Mesendoderm (in vitro differentiated cells): Measurements from ENCODE around the gene CDK14.
A peak's percentile ranks its signal among the peaks of the same experiment; 100 is the strongest.

Experiments used
- DNase-seq: peaks from one replicate; pipeline ENCODE4 v3.0.0; 2013
- H2AK5ac ChIP-seq: 2 replicates; pipeline ENCODE4 v1.6.1; 2013; ENCODE audit warnings: low read length, inconsistent platforms
- H2BK120ac ChIP-seq: 2 replicates; pipeline ENCODE4 v1.6.1; 2013; ENCODE audit warnings: low read depth, mild to moderate bottlenecking, low read length, moderate library complexity, mixed read lengths
- H2BK15ac ChIP-seq: replicated peaks from 2 replicates; pipeline ENCODE4 v1.6.1; 2013; ENCODE audit warnings: low read depth, mild to moderate bottlenecking, moderate library complexity
- H2BK5ac ChIP-seq: 2 replicates; pipeline ENCODE4 v1.6.1; 2013; ENCODE audit warnings: low read length, inconsistent platforms
- H3K18ac ChIP-seq: 2 replicates; pipeline ENCODE4 v1.6.1; 2013; ENCODE audit warnings: mild to moderate bottlenecking, low read length, mixed read lengths
- H3K23ac ChIP-seq: one replicate; pipeline ENCODE4 v1.6.1; 2013; ENCODE audit warnings: low read length
- H3K27ac ChIP-seq: 2 replicates; pipeline ENCODE4 v1.5.1; 2013; ENCODE audit warnings: low read depth, mild to moderate bottlenecking, inconsistent platforms, low read length, moderate library complexity
- H3K27me3 ChIP-seq: 2 replicates; pipeline ENCODE4 v1.6.1; 2013; ENCODE audit warnings: low read length, control low read depth, mild to moderate bottlenecking, inconsistent platforms; ENCODE audit not compliant: insufficient read depth, poor library complexity
- H3K36me3 ChIP-seq: 2 replicates; pipeline ENCODE4 v1.6.1; 2013; ENCODE audit warnings: low read length, inconsistent platforms; ENCODE audit not compliant: control insufficient read depth, insufficient read depth
- H3K4ac ChIP-seq: one replicate; pipeline ENCODE4 v1.6.1; 2013; ENCODE audit warnings: low read depth, mild to moderate bottlenecking, low read length, moderate library complexity
- H3K4me1 ChIP-seq: 2 replicates; pipeline ENCODE4 v1.6.1; 2013; ENCODE audit warnings: low read depth, low read length, inconsistent platforms; ENCODE audit not compliant: control insufficient read depth
- H3K4me2 ChIP-seq: 2 replicates; pipeline ENCODE4 v1.6.1; 2013; ENCODE audit warnings: low read length
- H3K4me3 ChIP-seq: 2 replicates; pipeline ENCODE4 v1.5.1; 2013; ENCODE audit warnings: mild to moderate bottlenecking, low read length
- H3K56ac ChIP-seq: one replicate; pipeline ENCODE4 v1.6.1; 2013; ENCODE audit warnings: low read length
- H3K79me1 ChIP-seq: 2 replicates; pipeline ENCODE4 v1.6.1; 2013; ENCODE audit warnings: low read length, inconsistent platforms
- H3K79me2 ChIP-seq: 2 replicates; pipeline ENCODE4 v1.6.1; 2013; ENCODE audit warnings: mild to moderate bottlenecking, low read length; ENCODE audit not compliant: control insufficient read depth, insufficient read depth
- H3K9ac ChIP-seq: 2 replicates; pipeline ENCODE4 v1.6.1; 2013; ENCODE audit warnings: low read length, inconsistent platforms
- H4K5ac ChIP-seq: one replicate; pipeline ENCODE4 v1.6.1; 2013; ENCODE audit warnings: low read length
- H4K8ac ChIP-seq: one replicate; pipeline ENCODE4 v1.6.1; 2013; ENCODE audit warnings: low read depth, mild to moderate bottlenecking, control low read depth, low read length, moderate library complexity
- WGBS: extraction: QIAGEN DNeasy Blood & Tissue Kit; methylation state at CpG from one replicate; pipeline ENCODE4 v1.1.7; 2013; ENCODE audit warnings: low lambda C conversion rate, missing lambda C conversion rate; ENCODE audit not compliant: insufficient coverage; ENCODE audit errors: extremely low coverage; 5-methylcytosine and 5-hydroxymethylcytosine counted together

CDK14 gene

DNA sequence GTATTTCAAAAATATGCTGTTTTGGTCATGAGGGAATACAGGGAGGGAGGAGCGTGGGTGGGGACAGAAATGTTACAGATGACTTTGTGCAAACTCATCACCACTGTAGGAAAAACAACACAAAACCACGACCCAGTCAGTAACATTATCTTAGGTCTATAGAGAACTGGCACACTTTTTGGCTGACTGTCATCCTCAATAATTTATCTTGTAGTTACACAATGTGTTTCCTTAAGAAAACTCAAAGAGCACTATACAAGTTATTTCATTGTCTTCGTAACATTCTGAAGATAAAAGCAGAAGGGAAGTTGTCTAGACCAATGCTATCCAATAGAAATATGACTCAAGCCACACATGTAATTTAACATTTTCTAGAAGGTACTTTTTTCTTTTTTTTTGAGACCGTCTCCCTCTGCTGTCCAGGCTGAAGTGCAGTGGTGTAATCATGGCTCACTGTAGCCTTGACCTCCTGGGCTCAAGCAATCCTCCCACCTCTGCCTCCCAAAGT lies 16.9 kb upstream of the CDK14 start:
- Histone ChIP-seq H3K4me2 (no peak overlapping the region), H2BK15ac (no peak overlapping the region), H3K4me1 (peaks cover 3% of the 10 kb centered on the region), H3K27me3 (no peaks in the 10 kb centered on the region), H3K9ac (no peak overlapping the region), H3K4ac (peak overlapping the region; percentile 9), H3K27ac (no peak overlapping the region), H3K36me3 (no peaks in the 10 kb centered on the region), H4K8ac (no peak overlapping the region), H3K18ac (no peak overlapping the region), H2BK5ac (no peak overlapping the region), H4K5ac (no peak overlapping the region), H3K23ac (no peak overlapping the region), H2AK5ac (no peak overlapping the region), H3K4me3 (no peak overlapping the region), H3K56ac (no peak overlapping the region), H3K79me1 (no peaks in the 10 kb centered on the region), H2BK120ac (no peak overlapping the region), H3K79me2 (no peaks in the 10 kb centered on the region)
- DNase-seq, result peak; percentile 25
- no CpG with 5 or more reads among the region's 4 CpGs for WGBS

DNA sequence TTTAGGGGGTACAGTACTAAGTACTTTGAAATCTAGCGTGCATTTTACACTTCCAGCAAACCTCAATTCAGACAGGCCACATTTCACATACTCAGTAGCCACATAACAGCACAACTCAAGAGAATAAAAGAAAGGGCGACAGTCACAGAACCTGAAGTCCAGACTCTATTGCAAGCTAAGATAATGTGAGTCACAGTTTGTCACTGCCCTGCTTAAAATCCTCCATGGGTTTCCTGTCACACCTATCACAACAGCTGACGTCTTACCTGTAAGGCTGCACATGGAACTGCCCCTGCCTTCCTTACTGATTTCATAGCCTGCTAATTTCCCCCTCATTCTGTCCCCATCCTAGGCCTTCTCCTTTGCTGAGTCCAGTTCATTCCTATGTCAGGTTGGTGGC lies 16.1 kb upstream of the CDK14 start:
- H3K56ac ChIP-seq, result no peak overlapping the region
- no peak overlapping the region for H2BK120ac ChIP-seq
- H3K23ac ChIP-seq, result no peak overlapping the region
- H3K4me2 ChIP-seq, result no peak overlapping the region
- H3K79me1 ChIP-seq, result no peaks in the 10 kb centered on the region
- no peaks in the 10 kb centered on the region for H3K27me3 ChIP-seq
- no peak overlapping the region for H2BK5ac ChIP-seq
- no peak overlapping the region for H4K8ac ChIP-seq
- H3K4ac ChIP-seq, result no peak overlapping the region
- DNase-seq, result peak; percentile 10
- no peak overlapping the region for H2BK15ac ChIP-seq
- no peaks in the 10 kb centered on the region for H3K4me1 ChIP-seq
- no peak overlapping the region for H4K5ac ChIP-seq
- no peak overlapping the region for H3K27ac ChIP-seq
- H3K4me3 ChIP-seq, result no peak overlapping the region
- no peak overlapping the region for H2AK5ac ChIP-seq
- no CpG with 5 or more reads among the region's 3 CpGs for WGBS
- H3K36me3 ChIP-seq, result no peaks in the 10 kb centered on the region
- H3K79me2 ChIP-seq, result no peaks in the 10 kb centered on the region
- H3K18ac ChIP-seq, result no peak overlapping the region
- no peak overlapping the region for H3K9ac ChIP-seq

DNA sequence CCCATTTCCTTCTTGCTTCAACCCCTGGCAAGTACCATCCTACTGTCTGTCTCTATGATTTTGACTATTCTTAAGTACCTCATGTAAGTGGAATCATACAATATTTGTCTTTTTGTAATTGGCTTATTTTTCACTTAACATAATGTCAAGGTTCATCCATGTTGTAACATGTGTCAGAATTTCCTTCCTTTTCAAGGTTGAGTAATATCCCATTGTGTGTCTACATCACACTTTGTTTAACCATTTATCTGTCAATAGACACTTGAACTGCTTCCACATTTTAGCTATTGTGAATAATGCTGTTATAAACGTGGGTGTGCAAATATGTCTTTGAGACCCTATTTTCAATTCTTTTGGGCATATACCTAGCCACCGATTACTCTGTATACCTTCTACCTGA lies 14.0 kb upstream of the CDK14 start:
- Histone ChIP-seq H2BK120ac (no peak overlapping the region), H3K9ac (no peak overlapping the region), H2BK5ac (no peak overlapping the region), H3K4me1 (no peaks in the 10 kb centered on the region), H2BK15ac (no peak overlapping the region), H2AK5ac (no peak overlapping the region), H3K27me3 (no peaks in the 10 kb centered on the region), H3K23ac (no peak overlapping the region), H3K56ac (no peak overlapping the region), H3K4me3 (no peak overlapping the region), H3K79me2 (no peaks in the 10 kb centered on the region), H3K36me3 (no peaks in the 10 kb centered on the region), H4K5ac (no peak overlapping the region), H3K4ac (no peak overlapping the region), H3K4me2 (no peak overlapping the region), H3K27ac (no peak overlapping the region), H3K18ac (no peak overlapping the region), H3K79me1 (no peaks in the 10 kb centered on the region), H4K8ac (no peak overlapping the region)
- no peak for DNase-seq
- WGBS, result no CpG with 5 or more reads among the region's 2 CpGs

DNA sequence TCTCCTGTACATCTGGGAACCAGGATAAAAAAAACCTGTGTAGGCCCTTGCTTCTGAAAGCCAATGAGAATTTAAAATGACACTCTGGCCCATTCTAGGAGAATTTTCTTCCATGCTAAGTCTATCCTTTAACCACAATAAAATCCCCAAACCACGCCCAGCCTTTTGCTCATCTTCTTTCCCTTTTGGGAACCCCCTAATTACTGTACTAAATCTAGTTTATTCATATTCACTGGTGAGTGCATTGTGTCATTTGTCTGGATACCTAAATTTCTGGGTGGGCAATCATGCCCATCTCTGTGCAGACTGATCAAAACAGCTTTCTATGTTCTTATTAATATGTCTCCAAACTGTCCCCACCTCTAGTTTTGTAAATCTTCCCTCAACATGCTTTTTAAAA lies 11.7 kb upstream of the CDK14 start:
- no peak overlapping the region for H2BK120ac ChIP-seq
- H3K4ac ChIP-seq, result no peak overlapping the region
- no peak overlapping the region for H2AK5ac ChIP-seq
- no peak overlapping the region for H3K27ac ChIP-seq
- no peak overlapping the region for H3K18ac ChIP-seq
- no peak overlapping the region for H3K9ac ChIP-seq
- no peak overlapping the region for H3K23ac ChIP-seq
- H3K36me3 ChIP-seq, result no peaks in the 10 kb centered on the region
- no peaks in the 10 kb centered on the region for H3K79me1 ChIP-seq
- no peak overlapping the region for H3K4me3 ChIP-seq
- no peak for DNase-seq
- H3K4me2 ChIP-seq, result no peak overlapping the region
- no peaks in the 10 kb centered on the region for H3K27me3 ChIP-seq
- no peak overlapping the region for H4K8ac ChIP-seq
- no peak overlapping the region for H4K5ac ChIP-seq
- no peaks in the 10 kb centered on the region for H3K79me2 ChIP-seq
- no peak overlapping the region for H2BK5ac ChIP-seq
- no peaks in the 10 kb centered on the region for H3K4me1 ChIP-seq
- H2BK15ac ChIP-seq, result no peak overlapping the region
- no peak overlapping the region for H3K56ac ChIP-seq
- no CpG with 5 or more reads among the region's 1 CpG for WGBS

GRCh38 chr7:90586091-90586490 lies 10.0 kb upstream of the CDK14 start:
- Histone ChIP-seq H3K56ac (no peak overlapping the region), H3K79me2 (no peaks in the 10 kb centered on the region), H3K4ac (no peak overlapping the region), H2BK120ac (no peak overlapping the region), H3K27ac (no peak overlapping the region), H2BK5ac (no peak overlapping the region), H3K4me3 (no peak overlapping the region), H2BK15ac (no peak overlapping the region), H4K5ac (no peak overlapping the region), H2AK5ac (no peak overlapping the region), H4K8ac (no peak overlapping the region), H3K18ac (no peak overlapping the region), H3K9ac (no peak overlapping the region), H3K4me2 (no peak overlapping the region), H3K4me1 (no peaks in the 10 kb centered on the region), H3K79me1 (no peaks in the 10 kb centered on the region), H3K23ac (no peak overlapping the region), H3K27me3 (no peaks in the 10 kb centered on the region), H3K36me3 (no peaks in the 10 kb centered on the region)
- no CpG with 5 or more reads among the region's 1 CpG for WGBS
- DNase-seq, result no peak

DNA sequence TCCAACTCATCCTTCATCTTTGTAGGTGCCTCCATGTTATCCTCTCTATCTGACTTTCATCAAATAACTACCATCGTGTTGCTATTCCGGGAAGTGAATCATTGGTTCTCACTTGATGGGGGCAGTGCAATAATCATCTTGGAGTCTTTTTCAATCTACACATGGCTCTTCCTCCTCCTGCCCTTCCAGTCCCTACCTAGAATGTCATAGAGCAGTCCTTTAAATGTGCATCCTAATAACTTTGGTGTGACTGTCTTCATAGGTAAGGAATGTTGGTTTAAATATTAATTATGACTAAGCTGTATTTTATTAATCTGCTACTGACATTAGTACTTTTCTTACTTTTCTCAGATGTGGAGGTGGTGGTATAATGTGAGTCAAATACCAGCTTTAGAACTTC lies 8.4 kb upstream of the CDK14 start:
- Histone ChIP-seq H2BK120ac (no peak overlapping the region), H3K18ac (no peak overlapping the region), H3K23ac (no peak overlapping the region), H2BK15ac (peak overlapping the region; percentile 25), H3K9ac (no peak overlapping the region), H3K4ac (no peak overlapping the region), H3K36me3 (no peaks in the 10 kb centered on the region), H3K79me2 (no peaks in the 10 kb centered on the region), H3K79me1 (no peaks in the 10 kb centered on the region), H2AK5ac (no peak overlapping the region), H4K5ac (no peak overlapping the region), H2BK5ac (no peak overlapping the region), H3K56ac (no peak overlapping the region), H3K4me2 (no peak overlapping the region), H3K4me3 (no peak overlapping the region), H3K27me3 (no peaks in the 10 kb centered on the region), H3K4me1 (no peaks in the 10 kb centered on the region), H4K8ac (no peak overlapping the region), H3K27ac (no peak overlapping the region)
- no peak for DNase-seq
- WGBS, result no CpG with 5 or more reads among the region's 2 CpGs
